H1 (cell line): ENCODE measurements around the gene IRS1. TPM values are rescaled to one million over a fixed set of nuclear protein-coding genes. Genes with fewer than 3 reads are reported as not detected.

Experiments
- CTCF ChIA-PET: fragments of 300-600 bp; sonication (Branson Sonifier 250); formaldehyde crosslinking; loops from one replicate; lab custom pipeline; 2021; ENCODE audit not compliant: partially characterized antibody; lab: Charles Lee
- POLR2A ChIA-PET: fragments of 300-600 bp; sonication (Branson Sonifier 250); formaldehyde crosslinking; loops from one replicate; lab custom pipeline; 2021; ENCODE audit warnings: inconsistent platforms; ENCODE audit not compliant: partially characterized antibody; lab: Charles Lee
- DNase-seq, 2 experiments: peaks; one replicate each; pipeline versions ENCODE4 v3.0.0 to v3.0.0-alpha.2; 2010 to 2022; ENCODE audit warnings: low spot score in 2 of 2, low read depth in 1 of 2, mixed read lengths in 1 of 2
- FAIRE-seq: peaks from 2 replicates; lab custom pipeline; 2011; peaks lifted over from hg19 to GRCh38; lab: Jason Lieb, UNC
- H2AFZ ChIP-seq: 2 replicates; pipeline ENCODE4 v1.8.1; 2012; ENCODE audit warnings: low read length, inconsistent platforms
- H2AK5ac ChIP-seq: 2 replicates; pipeline ENCODE4 v1.6.1; 2013; ENCODE audit warnings: low read depth, low read length
- H2BK120ac ChIP-seq: replicated peaks from 2 replicates; pipeline ENCODE3; 2013; ENCODE audit warnings: low read depth, low read length, inconsistent platforms
- H2BK12ac ChIP-seq: 2 replicates; pipeline ENCODE4 v1.6.1; 2013; ENCODE audit warnings: low read depth, low read length
- H2BK15ac ChIP-seq: 2 replicates; pipeline ENCODE4 v1.6.1; 2013; ENCODE audit warnings: low read length
- H2BK20ac ChIP-seq: 2 replicates; pipeline ENCODE4 v1.6.1; 2013; ENCODE audit warnings: low read length
- H2BK5ac ChIP-seq: 2 replicates; pipeline ENCODE4 v1.6.1; 2013; ENCODE audit warnings: low read depth, low read length
- H3K14ac ChIP-seq: 2 replicates; pipeline ENCODE4 v1.6.1; 2013; ENCODE audit warnings: inconsistent platforms; ENCODE audit not compliant: insufficient read length
- H3K18ac ChIP-seq: 2 replicates; pipeline ENCODE4 v1.6.1; 2013; ENCODE audit warnings: low read length; ENCODE audit errors: extremely low read depth
- H3K23ac ChIP-seq: 2 replicates; pipeline ENCODE4 v1.6.1; 2013; ENCODE audit warnings: inconsistent platforms; ENCODE audit not compliant: insufficient read length
- H3K23me2 ChIP-seq: 2 replicates; pipeline ENCODE4 v1.6.1; 2013; ENCODE audit warnings: low read depth, low read length
- H3K27ac ChIP-seq: 2 replicates; pipeline ENCODE4 v1.6.1; 2011; ENCODE audit warnings: low read depth, low read length, inconsistent platforms
- H3K27me3 ChIP-seq, 4 experiments: replicated peaks in 1 of 4; 1 replicate in 1 of 4; 2 replicates in 3 of 4; pipeline versions ENCODE4 v1.6.1 to v1.8.1; 2011 to 2013; ENCODE audit warnings: low read length in 3 of 4, mild to moderate bottlenecking in 3 of 4, inconsistent platforms in 2 of 4, mixed read lengths in 2 of 4, moderate library complexity in 1 of 4; ENCODE audit not compliant: control insufficient read depth in 3 of 4, insufficient read depth in 3 of 4; ENCODE audit errors: extremely low read depth in 1 of 4
- H3K36me3 ChIP-seq, 4 experiments: 2 replicates each; pipeline versions ENCODE4 v1.6.1 to v1.8.1; 2011 to 2013; ENCODE audit warnings: mild to moderate bottlenecking in 4 of 4, low read length in 3 of 4, moderate library complexity in 2 of 4, control low read depth in 1 of 4, inconsistent platforms in 1 of 4; ENCODE audit not compliant: insufficient read depth in 4 of 4, control insufficient read depth in 2 of 4
- H3K4ac ChIP-seq: replicated peaks from 2 replicates; pipeline ENCODE3; 2013; ENCODE audit warnings: low read length, low read depth, mixed read lengths, inconsistent platforms; ENCODE audit not compliant: insufficient read length
- H3K4me1 ChIP-seq, 4 experiments: replicated peaks in 1 of 4; 1 replicate in 1 of 4; 2 replicates in 3 of 4; pipeline versions ENCODE4 v1.6.1 to v1.8.1; 2011 to 2013; ENCODE audit warnings: low read length in 3 of 4, inconsistent platforms in 2 of 4, mixed read lengths in 1 of 4; ENCODE audit not compliant: insufficient read depth in 4 of 4, control insufficient read depth in 3 of 4
- H3K4me2 ChIP-seq, 2 experiments: 2 replicates each; pipeline versions ENCODE4 v1.6.1 to v1.8.1; 2011 to 2013; ENCODE audit warnings: low read depth in 2 of 2, low read length in 2 of 2, control low read depth in 1 of 2, inconsistent platforms in 1 of 2, mild to moderate bottlenecking in 1 of 2; ENCODE audit not compliant: insufficient read depth in 1 of 2
- H3K4me3 ChIP-seq, 4 experiments: fragments of 200-600, 300-600 bp in 1 of 4; sonication (generic), shearing (Covaris generic), sonication (Bioruptor Twin) in 1 of 4; 2 replicates each; pipeline versions ENCODE4 v1.5.1 to v1.8.1; 2011 to 2016; ENCODE audit warnings: low read length in 4 of 4, low read depth in 3 of 4, control low read depth in 2 of 4, inconsistent platforms in 2 of 4, mild to moderate bottlenecking in 2 of 4, mixed read lengths in 1 of 4, moderate library complexity in 1 of 4; ENCODE audit not compliant: insufficient read depth in 2 of 4; ENCODE audit errors: extremely low read depth in 1 of 4
- H3K56ac ChIP-seq: replicated peaks from 2 replicates; pipeline ENCODE3; 2013; ENCODE audit warnings: low read depth, mild to moderate bottlenecking, mixed read lengths, low read length, inconsistent platforms; ENCODE audit not compliant: insufficient read length
- H3K79me1 ChIP-seq: 2 replicates; pipeline ENCODE4 v1.6.1; 2013; ENCODE audit warnings: low read depth, low read length, control low read depth
- H3K79me2 ChIP-seq, 2 experiments: 2 replicates each; pipeline versions ENCODE4 v1.6.1 to v1.8.1; 2012 to 2013; ENCODE audit warnings: low read length in 2 of 2, mild to moderate bottlenecking in 2 of 2, inconsistent platforms in 1 of 2; ENCODE audit not compliant: insufficient read depth in 2 of 2, control insufficient read depth in 1 of 2
- H3K9ac ChIP-seq, 4 experiments: replicated peaks in 1 of 4; 1 replicate in 1 of 4; 2 replicates in 3 of 4; pipeline versions ENCODE4 v1.6.1 to v1.8.1; 2011 to 2013; ENCODE audit warnings: low read depth in 3 of 4, low read length in 3 of 4, control low read depth in 2 of 4, mild to moderate bottlenecking in 2 of 4, moderate library complexity in 2 of 4, inconsistent platforms in 1 of 4; ENCODE audit errors: extremely low read depth in 1 of 4
- H3K9me3 ChIP-seq, 2 experiments: 2 replicates each; pipeline versions ENCODE4 v1.6.1 to v1.8.1; 2012 to 2013; ENCODE audit warnings: mild to moderate bottlenecking in 2 of 2, moderate library complexity in 2 of 2, control low read depth in 1 of 2, inconsistent platforms in 1 of 2, low read depth in 1 of 2, low read length in 1 of 2, mixed read lengths in 1 of 2; ENCODE audit not compliant: insufficient read depth in 2 of 2
- H4K20me1 ChIP-seq, 2 experiments: replicated peaks in 1 of 2; 2 replicates each; pipeline versions ENCODE3 to v1.8.1; 2011 to 2013; ENCODE audit warnings: inconsistent platforms in 2 of 2, low read length in 2 of 2, mild to moderate bottlenecking in 1 of 2; ENCODE audit not compliant: insufficient read depth in 2 of 2, control insufficient read depth in 1 of 2
- H4K5ac ChIP-seq: 2 replicates; pipeline ENCODE4 v1.6.1; 2013; ENCODE audit warnings: low read length, low read depth, mixed read lengths, inconsistent platforms; ENCODE audit not compliant: insufficient read length
- H4K8ac ChIP-seq: 2 replicates; pipeline ENCODE4 v1.8.0; 2013; ENCODE audit warnings: mild to moderate bottlenecking, moderate library complexity, low read length, inconsistent platforms; ENCODE audit not compliant: insufficient read depth; ENCODE audit errors: extremely low read depth
- H4K91ac ChIP-seq: replicated peaks from 2 replicates; pipeline ENCODE3; 2013; ENCODE audit warnings: low read length, mixed read lengths, inconsistent platforms; ENCODE audit not compliant: insufficient read length
- CBX8 ChIP-seq: fragments of 300-800, 300-1000 bp; sonication (generic); IDR thresholded peaks from 2 replicates; pipeline ENCODE4 v1.7.1; 2016; ENCODE audit warnings: low read depth, low read length, borderline replicate concordance
- CTBP2 ChIP-seq: IDR thresholded peaks from 2 replicates; pipeline ENCODE4 v1.7.0; 2011; ENCODE audit warnings: borderline replicate concordance, mild to moderate bottlenecking, moderate library complexity, mixed read lengths, low read length; ENCODE audit not compliant: insufficient read depth, insufficient read length
- EP300 ChIP-seq, 2 experiments: IDR thresholded peaks; 1 replicate in 1 of 2; 2 replicates in 1 of 2; pipeline ENCODE4 v1.6.1; 2011 to 2012; ENCODE audit warnings: low read depth in 2 of 2, low read length in 2 of 2, mild to moderate bottlenecking in 2 of 2, borderline replicate concordance in 1 of 2, inconsistent platforms in 1 of 2, moderate library complexity in 1 of 2
- KDM4A ChIP-seq: IDR thresholded peaks from one replicate; pipeline ENCODE4 v1.7.1; 2012; ENCODE audit warnings: low read depth, mild to moderate bottlenecking, moderate library complexity, low read length, inconsistent platforms; ENCODE audit not compliant: severe bottlenecking
- TBP ChIP-seq: IDR thresholded peaks from 2 replicates; pipeline ENCODE4 v1.6.1; 2011; ENCODE audit warnings: low read depth, low read length, improper control_type of control experiment
- WGBS, 2 experiments: shearing (Covaris generic) in 1 of 2; methylation state at CpG; one replicate each; pipeline versions ENCODE4 v1.1.6 to v1.1.7; 2013 to 2015; ENCODE audit warnings: low lambda C conversion rate in 2 of 2, mixed read lengths in 2 of 2, inconsistent platforms in 1 of 2, low coverage in 1 of 2, missing lambda C conversion rate in 1 of 2; ENCODE audit not compliant: insufficient replicate concordance in 2 of 2, insufficient coverage in 1 of 2, insufficient read length in 1 of 2; ENCODE audit errors: extremely low coverage in 1 of 2, missing lambda C conversion rate in 1 of 2; 5-methylcytosine and 5-hydroxymethylcytosine counted together
- polyA plus RNA-seq, 7 experiments: library from polyadenylated mRNA; depleted of rRNA in 3 of 7; stranded (reverse) in 5 of 7; unstranded in 2 of 7; fragments of >200 nt in 5 of 7; fragments of 200-250 nt in 2 of 7; gene quantifications; 1 replicate in 5 of 7; 2 replicates in 1 of 7; 4 replicates in 1 of 7; pipeline versions ENCODE4 v1.2.1 to v1.2.3, GENCODE V29; 2011 to 2013; ENCODE audit warnings: missing spikeins in 2 of 7, mixed read lengths in 2 of 7
- total RNA-seq: library from RNA; stranded (reverse); fragmentation: NEBNext Ultra II Directional; extraction: Animal tissue kit (Norgen Biotek cat#: 25700); gene quantifications from 2 replicates; pipeline ENCODE4 v1.2.1, GENCODE V29; 2021

IRS1 gene
- total and polyA plus RNA-seq, 2 of the 8 experiments (the other 6 are each of a cell fraction or from before 2014, with no cell fraction given): 9.1 to 26.9 TPM

GRCh38 chr2:226803410-226803809 is 3.8 kb upstream of the IRS1 start:
- H3K79me2 ChIP-seq: no peaks in the 10 kb centered on the region
- no peak overlapping the region for H3K4me3 ChIP-seq
- H3K79me1 ChIP-seq: no peaks in the 10 kb centered on the region
- H3K9ac ChIP-seq: no peak overlapping the region
- no peak overlapping the region for H2BK120ac ChIP-seq
- H3K4me1 ChIP-seq: peaks cover 0 to 4% (median 2%) of the 10 kb centered on the region in 4 experiments; a peak in 4 of 7 replicates
- FAIRE-seq (no peak), DNase-seq (no peak)
- no peaks in the 10 kb centered on the region for H4K20me1 ChIP-seq
- no peak overlapping the region for H3K14ac ChIP-seq
- H2AFZ ChIP-seq: no peak overlapping the region
- H4K91ac ChIP-seq: no peak overlapping the region
- H3K4me2 ChIP-seq: no peak overlapping the region
- TF ChIP-seq CTBP2: no peak
- TF ChIP-seq TBP: no peak
- no peak for TF ChIP-seq KDM4A
- no peak for TF ChIP-seq CBX8
- TF ChIP-seq EP300 (IDR thresholded peaks at IDR 0.05; ENCODE audit: borderline replicate concordance in 1 of 2, low read depth in 2 of 2, low read length in 2 of 2): no peak
- no peak overlapping the region for H2AK5ac ChIP-seq
- no peak overlapping the region for H4K5ac ChIP-seq
- H2BK20ac ChIP-seq: no peak overlapping the region
- CTCF ChIA-PET: interaction anchor here (0.7 to 2.6 kb wide), 23 partner anchors 8 to 1138 kb away, joined by 3 to 22 read pairs (median 5); partner anchors contain the start of gene RHBDD1
- H2BK15ac ChIP-seq: no peak overlapping the region
- H2BK12ac ChIP-seq: no peak overlapping the region
- no peak overlapping the region for H2BK5ac ChIP-seq
- H3K27ac ChIP-seq: no peak overlapping the region
- H3K23me2 ChIP-seq: peaks cover 16% of the 10 kb centered on the region
- H4K8ac ChIP-seq: no peak overlapping the region
- no peak overlapping the region for H3K4ac ChIP-seq
- H3K18ac ChIP-seq: no peak overlapping the region
- 79% methylated on average over 1 of the region's 1 CpG; no CpG with 5 or more reads in 1 of the 2 experiments for WGBS, 2 experiments
- no peaks in the 10 kb centered on the region for H3K9me3 ChIP-seq
- no peaks in the 10 kb centered on the region for H3K36me3 ChIP-seq
- H3K23ac ChIP-seq: no peak overlapping the region
- no peak overlapping the region for H3K56ac ChIP-seq
- no peaks in the 10 kb centered on the region for H3K27me3 ChIP-seq
- POLR2A ChIA-PET: no interaction called here
